HepG2 (cell line): ENCODE data around the gene SYS1. TPM values are rescaled to one million over a fixed set of nuclear protein-coding genes. Genes with fewer than 3 reads are reported as not detected.
A peak's percentile ranks its signal among the peaks of the same experiment; 100 is the strongest.

ENCODE experiments used
- ADNP ChIP-seq: sonication (generic); formaldehyde crosslinking; IDR thresholded peaks from 2 replicates; pipeline ENCODE4 v1.4.0; 2020; ENCODE audit warnings: missing genetic modification reagents
- CHD2 ChIP-seq: IDR thresholded peaks from 2 replicates; pipeline ENCODE4 v1.6.1; 2011; ENCODE audit warnings: low read depth, low read length, improper control_type of control experiment
- ETV5 ChIP-seq: IDR thresholded peaks from 2 replicates; pipeline ENCODE4 v1.6.1; 2018; ENCODE audit warnings: missing biosample characterization, missing genetic modification reagents, inconsistent platforms, borderline replicate concordance
- HDAC2 ChIP-seq: sonication (generic); formaldehyde crosslinking; IDR thresholded peaks from 2 replicates; pipeline ENCODE4 v1.4.0; 2020; ENCODE audit warnings: missing genetic modification reagents
- KDM5A ChIP-seq: fragments of 200-600 bp; sonication (generic); IDR thresholded peaks from 2 replicates; pipeline ENCODE4 v1.7.0; 2018; ENCODE audit warnings: antibody characterized with exemption, mild to moderate bottlenecking, low read length, borderline replicate concordance
- KDM6A ChIP-seq: IDR thresholded peaks from 2 replicates; pipeline ENCODE4 v1.6.1; 2016; ENCODE audit warnings: low read depth
- NCOA2 ChIP-seq: sonication (generic); formaldehyde crosslinking; IDR thresholded peaks from 2 replicates; pipeline ENCODE4 v1.8.0; 2022; ENCODE audit warnings: inconsistent platforms
- NFIB ChIP-seq: sonication (generic); formaldehyde crosslinking; IDR thresholded peaks from 2 replicates; pipeline ENCODE4 v1.9.0; 2021; ENCODE audit warnings: missing genetic modification reagents, mild to moderate bottlenecking, borderline replicate concordance
- POLR2A ChIP-seq, 2 experiments: IDR thresholded peaks; 2 replicates each; pipeline ENCODE4 v1.6.1; 2011; ENCODE audit warnings: low read depth in 2 of 2, low read length in 2 of 2, mild to moderate bottlenecking in 1 of 2, moderate library complexity in 1 of 2; ENCODE audit not compliant: insufficient read depth in 1 of 2
- PPARG ChIP-seq: conservative IDR thresholded peaks from 2 replicates; pipeline ENCODE4 v1.6.1; 2016; ENCODE audit warnings: missing biosample characterization, missing genetic modification reagents
- RFXANK ChIP-seq: IDR thresholded peaks from 2 replicates; pipeline ENCODE4 v1.6.1; 2016
- RFXAP ChIP-seq: sonication (generic); formaldehyde crosslinking; IDR thresholded peaks from 2 replicates; pipeline ENCODE4 v1.4.0; 2020; ENCODE audit warnings: missing genetic modification reagents, borderline replicate concordance
- TSC22D2 ChIP-seq: sonication (generic); formaldehyde crosslinking; IDR thresholded peaks from 2 replicates; pipeline ENCODE4 v1.5.1; 2020; ENCODE audit warnings: missing genetic modification reagents, mild to moderate bottlenecking, borderline replicate concordance
- XRCC5 ChIP-seq: fragments of 200-400 bp; formaldehyde crosslinking; optimal IDR thresholded peaks from 2 replicates; pipeline ENCODE3; 2017; ENCODE audit warnings: mild to moderate bottlenecking, low read length
- ZIK1 ChIP-seq: sonication (generic); formaldehyde crosslinking; IDR thresholded peaks from 2 replicates; pipeline ENCODE4 v1.5.0; 2020; ENCODE audit warnings: mild to moderate bottlenecking, low read depth, missing genetic modification reagents, borderline replicate concordance
- ZNF644 ChIP-seq: IDR thresholded peaks from 2 replicates; pipeline ENCODE4 v1.6.1; 2016; ENCODE audit warnings: low read depth
- ZNF773 ChIP-seq: sonication (generic); formaldehyde crosslinking; IDR thresholded peaks from 2 replicates; pipeline ENCODE4 v1.4.0; 2020; ENCODE audit warnings: missing genetic modification reagents, borderline replicate concordance
- ZNF788 ChIP-seq: sonication (generic); formaldehyde crosslinking; IDR thresholded peaks from 2 replicates; pipeline ENCODE4 v1.5.0; 2020; ENCODE audit warnings: mild to moderate bottlenecking, missing genetic modification reagents, borderline replicate concordance
- ZSCAN20 ChIP-seq: sonication (generic); formaldehyde crosslinking; IDR thresholded peaks from 2 replicates; pipeline ENCODE4 v1.4.0; 2020; ENCODE audit warnings: missing genetic modification reagents, mild to moderate bottlenecking, borderline replicate concordance
- polyA plus RNA-seq, 8 experiments: library from polyadenylated mRNA; depleted of rRNA in 3 of 8; stranded (reverse) in 7 of 8; unstranded in 1 of 8; fragments of >200 nt; fragmentation: Illumina TruSeq in 4 of 8; extraction: Trizol in 4 of 8; gene quantifications; 2 replicates each; pipeline versions ENCODE4 v1.2.1 to v1.2.3, GENCODE V29; 2011 to 2016; ENCODE audit warnings: low read depth in 4 of 8, missing spikeins in 1 of 8, mixed read lengths in 1 of 8; ENCODE audit not compliant: insufficient read depth in 1 of 8
- total RNA-seq, 5 experiments: library from RNA; depleted of rRNA; stranded (reverse); fragments of >200 nt; fragmentation: Illumina TruSeq; extraction: Trizol; gene quantifications; 2 replicates each; pipeline ENCODE4 v1.2.3, GENCODE V29; 2016; ENCODE audit warnings: low read depth in 1 of 5
- TF ChIP-seq, protein P1 (sequence below): sonication (generic); formaldehyde crosslinking; IDR thresholded peaks from 2 replicates; pipeline ENCODE4 v1.4.0; 2020; ENCODE audit warnings: missing genetic modification reagents
- TF ChIP-seq, protein P2 (sequence below): IDR thresholded peaks from 2 replicates; pipeline ENCODE4 v1.6.1; 2016
- TF ChIP-seq, protein P3 (sequence below), 2 experiments: sonication (generic) in 1 of 2; formaldehyde crosslinking in 1 of 2; IDR thresholded peaks; 2 replicates each; pipeline versions ENCODE4 v1.4.0 to v1.6.1; 2016 to 2020; ENCODE audit warnings: borderline replicate concordance in 1 of 2, low read depth in 1 of 2, mild to moderate bottlenecking in 1 of 2, missing genetic modification reagents in 1 of 2

Gene SYS1
- total and polyA plus RNA-seq, 2 of the 13 experiments (the other 11 are each of a cell fraction or from before 2014, with no cell fraction given), result 38.3 to 65.6 TPM

DNA sequence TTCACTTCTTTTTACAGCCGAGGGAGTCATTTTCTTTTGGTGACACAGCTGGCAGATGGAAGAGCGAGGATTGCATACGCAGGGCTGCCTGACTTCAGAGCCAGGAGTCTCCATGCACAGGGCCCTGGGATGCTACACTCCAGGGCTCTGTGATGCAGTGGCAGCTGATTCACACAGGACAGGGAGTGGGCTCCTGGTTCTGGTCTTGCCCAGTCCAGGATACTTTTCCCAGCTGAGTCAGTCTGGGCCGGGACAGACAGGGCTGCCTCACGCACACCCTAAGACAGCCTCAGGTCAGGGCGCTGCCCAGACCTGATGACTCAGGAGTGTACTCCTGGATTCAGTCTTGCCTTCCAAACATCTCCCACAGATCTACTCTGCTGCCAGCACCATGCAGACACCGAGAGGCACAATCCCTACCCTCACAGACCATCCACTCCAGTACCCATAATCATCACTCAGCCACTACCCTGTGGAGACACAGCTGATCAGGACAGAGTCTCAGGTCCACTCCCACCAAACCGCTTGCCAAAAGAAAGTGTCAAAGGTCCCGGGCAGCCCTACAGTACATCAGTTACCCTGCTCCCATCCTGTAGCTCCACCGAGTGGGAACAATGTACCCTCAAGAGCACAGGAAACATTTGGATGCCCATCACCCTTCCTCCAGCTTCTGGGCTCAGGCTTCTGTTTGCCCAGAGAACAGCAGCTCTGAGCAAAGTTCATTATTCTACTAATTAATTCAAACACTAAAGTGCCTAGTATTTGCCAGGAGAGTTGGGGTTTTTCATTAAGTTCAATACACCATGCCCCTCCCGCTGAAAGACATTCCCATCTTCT is 26.2 kb upstream of the SYS1 start (continued):
- TF ChIP-seq RFXANK (CRISPR knock-in tag), result no peak
- TF ChIP-seq POLR2A (IDR thresholded peaks at IDR 0.05; ENCODE audit: insufficient read depth in 1 of 2, low read depth in 2 of 2, low read length in 2 of 2), result 0 out of 4 replicates have a peak, but pooled peaks of 1 of the 2 experiments have one; percentile 3
- TF ChIP-seq ZSCAN20 (CRISPR knock-in tag), result no peak
- no peak for TF ChIP-seq NCOA2 (CRISPR knock-in tag)
- TF ChIP-seq, protein P1, sequence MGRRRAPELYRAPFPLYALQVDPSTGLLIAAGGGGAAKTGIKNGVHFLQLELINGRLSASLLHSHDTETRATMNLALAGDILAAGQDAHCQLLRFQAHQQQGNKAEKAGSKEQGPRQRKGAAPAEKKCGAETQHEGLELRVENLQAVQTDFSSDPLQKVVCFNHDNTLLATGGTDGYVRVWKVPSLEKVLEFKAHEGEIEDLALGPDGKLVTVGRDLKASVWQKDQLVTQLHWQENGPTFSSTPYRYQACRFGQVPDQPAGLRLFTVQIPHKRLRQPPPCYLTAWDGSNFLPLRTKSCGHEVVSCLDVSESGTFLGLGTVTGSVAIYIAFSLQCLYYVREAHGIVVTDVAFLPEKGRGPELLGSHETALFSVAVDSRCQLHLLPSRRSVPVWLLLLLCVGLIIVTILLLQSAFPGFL, result peak; percentile 23; the same call in 1 of the 2 replicates
- TF ChIP-seq ZIK1 (CRISPR knock-in tag), result no peak
- TF ChIP-seq XRCC5, result peak; percentile 14
- peak; percentile 13; the same call in 1 of the 2 replicates for TF ChIP-seq ZNF644 (CRISPR knock-in tag)
- 0 out of 2 replicates have a peak, but pooled peaks have one; percentile 11 for TF ChIP-seq PPARG (CRISPR knock-in tag)
- 0 out of 2 replicates have a peak, but pooled peaks have one; percentile 31 for TF ChIP-seq KDM6A (CRISPR knock-in tag)
- TF ChIP-seq TSC22D2 (CRISPR knock-in tag), result 0 out of 2 replicates have a peak, but pooled peaks have one; percentile 64
- TF ChIP-seq KDM5A, result no peak
- no peak for TF ChIP-seq ZNF773
- TF ChIP-seq ETV5 (CRISPR knock-in tag), result no peak; the same call in 1 of the 2 replicates
- TF ChIP-seq ADNP (CRISPR knock-in tag), result no peak
- TF ChIP-seq CHD2, result no peak
- no peak for TF ChIP-seq NFIB (CRISPR knock-in tag)
- TF ChIP-seq, protein P2, sequence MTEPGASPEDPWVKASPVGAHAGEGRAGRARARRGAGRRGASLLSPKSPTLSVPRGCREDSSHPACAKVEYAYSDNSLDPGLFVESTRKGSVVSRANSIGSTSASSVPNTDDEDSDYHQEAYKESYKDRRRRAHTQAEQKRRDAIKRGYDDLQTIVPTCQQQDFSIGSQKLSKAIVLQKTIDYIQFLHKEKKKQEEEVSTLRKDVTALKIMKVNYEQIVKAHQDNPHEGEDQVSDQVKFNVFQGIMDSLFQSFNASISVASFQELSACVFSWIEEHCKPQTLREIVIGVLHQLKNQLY (CRISPR knock-in tag), result 0 out of 2 replicates have a peak, but pooled peaks have one; percentile 11
- peak; percentile 70; the same call in 1 of the 2 replicates for TF ChIP-seq RFXAP (CRISPR knock-in tag)
- TF ChIP-seq, protein P3, sequence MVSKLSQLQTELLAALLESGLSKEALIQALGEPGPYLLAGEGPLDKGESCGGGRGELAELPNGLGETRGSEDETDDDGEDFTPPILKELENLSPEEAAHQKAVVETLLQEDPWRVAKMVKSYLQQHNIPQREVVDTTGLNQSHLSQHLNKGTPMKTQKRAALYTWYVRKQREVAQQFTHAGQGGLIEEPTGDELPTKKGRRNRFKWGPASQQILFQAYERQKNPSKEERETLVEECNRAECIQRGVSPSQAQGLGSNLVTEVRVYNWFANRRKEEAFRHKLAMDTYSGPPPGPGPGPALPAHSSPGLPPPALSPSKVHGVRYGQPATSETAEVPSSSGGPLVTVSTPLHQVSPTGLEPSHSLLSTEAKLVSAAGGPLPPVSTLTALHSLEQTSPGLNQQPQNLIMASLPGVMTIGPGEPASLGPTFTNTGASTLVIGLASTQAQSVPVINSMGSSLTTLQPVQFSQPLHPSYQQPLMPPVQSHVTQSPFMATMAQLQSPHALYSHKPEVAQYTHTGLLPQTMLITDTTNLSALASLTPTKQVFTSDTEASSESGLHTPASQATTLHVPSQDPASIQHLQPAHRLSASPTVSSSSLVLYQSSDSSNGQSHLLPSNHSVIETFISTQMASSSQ (IDR thresholded peaks at IDR 0.05; ENCODE audit: low read depth), result no peak
- TF ChIP-seq, protein P3 (CRISPR knock-in tag; IDR thresholded peaks at IDR 0.05; ENCODE audit: borderline replicate concordance), result 0 out of 2 replicates have a peak, but pooled peaks have one; percentile 5
- TF ChIP-seq ZNF788 (CRISPR knock-in tag), result peak; percentile 73; the same call in 1 of the 2 replicates
- peak; percentile 53 for TF ChIP-seq HDAC2 (CRISPR knock-in tag)
